ENCODE measurements around the gene ZNF283. TPM values are rescaled to one million over a fixed set of nuclear protein-coding genes. Genes with fewer than 3 reads are reported as not detected.

ZNF283 gene
- total and polyA plus RNA-seq, 2 donors (not counting 1 experiment from before 2014, with no cell fraction given): 2.1 to 20.8 TPM

GRCh38 chr19:43778651-43779050 is 48.5 kb upstream of the ZNF283 start:
- H3K4me1 ChIP-seq (ENCODE audit: control insufficient read depth in 2 of 2, insufficient read depth in 2 of 2, low read length in 2 of 2): peaks cover 58 to 88% of the 10 kb centered on the region in 2 donors
- H3K27ac Mint-ChIP-seq: peak overlapping the region; percentile 93

More at GRCh38 chr19:43778651-43779050, 48.5 kb upstream of the ZNF283 start:
- peak overlapping the region; percentile 81 for H3K4me3 Mint-ChIP-seq
- Histone ChIP-seq H3K4me3 (ENCODE audit: control extremely low read depth in 1 of 5, extremely low read depth in 1 of 5, insufficient read depth in 1 of 5, low read depth in 2 of 5, low read length in 4 of 5) (peak overlapping the region; percentile 7 to 74 (median 66)), H3K36me3 (replicated peaks in 1 of 2; ENCODE audit: control extremely low read depth in 1 of 2, control insufficient read depth in 1 of 2, extremely low read depth in 1 of 2, insufficient read depth in 2 of 2, low read length in 1 of 2) (peaks cover 0 to 18% of the 10 kb centered on the region in 2 experiments), H3K27ac (ENCODE audit: low read length in 2 of 2) (peak overlapping the region; percentile 73 to 85), H2AFZ (ENCODE audit: insufficient read depth, low read depth, low read length, poor library complexity, severe bottlenecking) (peak overlapping the region; percentile 25), H3K27me3 (replicated peaks in 1 of 4; ENCODE audit: control extremely low read depth in 1 of 4, control insufficient read depth in 3 of 4, insufficient read depth in 4 of 4, low read length in 3 of 4) (no peaks in the 10 kb centered on the region), H3K79me2 (ENCODE audit: control insufficient read depth, insufficient read depth, low read length) (peaks cover 78% of the 10 kb centered on the region), H3K4me2 (replicated peaks; ENCODE audit: low read depth, low read length, poor library complexity, severe bottlenecking) (peak overlapping the region; percentile 85), H3K9me3 (ENCODE audit: control extremely low read depth in 1 of 3, control insufficient read depth in 2 of 3, insufficient read depth in 1 of 3, low read length in 2 of 3) (no peaks in the 10 kb centered on the region), H4K20me1 (ENCODE audit: control insufficient read depth, insufficient read depth, low read length, poor library complexity, severe bottlenecking) (peaks cover 34% of the 10 kb centered on the region), H3K9ac (ENCODE audit: low read length) (peak overlapping the region; percentile 78)
- peak; percentile 52 for DNase-seq
- WGBS (ENCODE audit: insufficient coverage): 13% methylated on average over 1 of the region's 1 CpG
- H3K9me3 Mint-ChIP-seq (ENCODE audit: insufficient read depth): no peaks in the 10 kb centered on the region
- no peak for ATAC-seq (ENCODE audit: low read depth)
- no peaks in the 10 kb centered on the region for H3K27me3 Mint-ChIP-seq
- CTCF ChIA-PET: interaction anchor here (0.8 to 11.3 kb wide), 6 partner anchors 12 to 258 kb away, joined by 3 to 237 read pairs (median 26); partner anchors contain the start of gene SMG9
- H3K4me1 Mint-ChIP-seq: peaks cover 84% of the 10 kb centered on the region
- no peak for TF ChIP-seq EZH2 (IDR thresholded peaks at IDR 0.05; ENCODE audit: borderline replicate concordance, insufficient read depth, low read depth, low read length, poor library complexity, severe bottlenecking)
- no peak for TF ChIP-seq CTCF (IDR thresholded peaks at IDR 0.05)
- POLR2A ChIA-PET: interaction anchor here (0.7 to 9.3 kb wide), 5 partner anchors 12 to 25 kb away, joined by 3 to 89 read pairs (median 7); partner anchors contain the start of gene SMG9
- intact Hi-C loops (cut with micrococcal nuclease): no loop called here
